Measurements from ENCODE around the gene BICD1. TPM values are rescaled to one million over a fixed set of nuclear protein-coding genes. Genes with fewer than 3 reads are reported as not detected.
A peak's percentile ranks its signal among the peaks of the same experiment; 100 is the strongest.

The BICD1 gene
- total and polyA plus RNA-seq, 2 donors (not counting 1 experiment from before 2014, with no cell fraction given), result 11.1 to 12.4 TPM

DNA sequence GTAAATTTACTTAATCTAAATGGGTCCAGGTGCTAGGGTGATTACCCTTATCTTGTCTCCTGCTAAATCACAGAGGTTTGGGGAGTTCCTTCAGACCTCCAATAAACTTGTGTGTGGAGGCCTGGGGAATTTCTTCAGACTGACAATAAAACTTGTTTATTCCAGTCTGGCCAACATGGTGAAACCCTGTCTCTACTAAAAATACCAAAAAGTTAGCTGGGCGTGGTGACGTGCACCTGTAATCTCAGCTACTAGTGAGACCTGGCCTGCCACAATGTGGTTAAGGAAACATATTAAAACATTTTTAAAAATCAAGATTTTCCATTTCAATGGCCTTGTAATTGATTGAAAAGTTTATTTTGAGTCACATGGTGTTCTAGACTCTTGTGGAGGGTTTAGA, 165.8 kb downstream of the BICD1 start:
- no peak for DNase-seq (ENCODE audit: low read depth in 2 of 2)
- Histone ChIP-seq H3K4me3 (replicated peaks in 1 of 4; ENCODE audit: control extremely low read depth in 1 of 4, insufficient read depth in 1 of 4, low read depth in 3 of 4, low read length in 4 of 4) (no peak overlapping the region), H2AFZ (ENCODE audit: low read length) (no peak overlapping the region), H3K4me1 (ENCODE audit: control insufficient read depth, extremely low read depth, insufficient read depth, low read length) (peaks cover 6% of the 10 kb centered on the region), H3K27ac (ENCODE audit: insufficient read depth, low read length) (no peak overlapping the region), H3K4me2 (ENCODE audit: extremely low read depth, insufficient read depth, low read length) (no peak overlapping the region), H3K27me3 (ENCODE audit: control insufficient read depth, insufficient read depth, low read length) (no peaks in the 10 kb centered on the region), H3K36me3 (ENCODE audit: control insufficient read depth, insufficient read depth, low read length) (no peaks in the 10 kb centered on the region), H3K79me2 (ENCODE audit: control insufficient read depth, insufficient read depth, low read length) (no peaks in the 10 kb centered on the region), H4K20me1 (ENCODE audit: control insufficient read depth, extremely low read depth, insufficient read depth, low read length) (no peaks in the 10 kb centered on the region), H3K9me3 (ENCODE audit: control insufficient read depth, insufficient read depth, low read depth, low read length) (no peaks in the 10 kb centered on the region), H3K9ac (ENCODE audit: insufficient read depth, low read length) (no peak overlapping the region)
- no peak for TF ChIP-seq EZH2 (IDR thresholded peaks at IDR 0.05; ENCODE audit: low read length, missing control alignments)
- TF ChIP-seq, protein P1, sequence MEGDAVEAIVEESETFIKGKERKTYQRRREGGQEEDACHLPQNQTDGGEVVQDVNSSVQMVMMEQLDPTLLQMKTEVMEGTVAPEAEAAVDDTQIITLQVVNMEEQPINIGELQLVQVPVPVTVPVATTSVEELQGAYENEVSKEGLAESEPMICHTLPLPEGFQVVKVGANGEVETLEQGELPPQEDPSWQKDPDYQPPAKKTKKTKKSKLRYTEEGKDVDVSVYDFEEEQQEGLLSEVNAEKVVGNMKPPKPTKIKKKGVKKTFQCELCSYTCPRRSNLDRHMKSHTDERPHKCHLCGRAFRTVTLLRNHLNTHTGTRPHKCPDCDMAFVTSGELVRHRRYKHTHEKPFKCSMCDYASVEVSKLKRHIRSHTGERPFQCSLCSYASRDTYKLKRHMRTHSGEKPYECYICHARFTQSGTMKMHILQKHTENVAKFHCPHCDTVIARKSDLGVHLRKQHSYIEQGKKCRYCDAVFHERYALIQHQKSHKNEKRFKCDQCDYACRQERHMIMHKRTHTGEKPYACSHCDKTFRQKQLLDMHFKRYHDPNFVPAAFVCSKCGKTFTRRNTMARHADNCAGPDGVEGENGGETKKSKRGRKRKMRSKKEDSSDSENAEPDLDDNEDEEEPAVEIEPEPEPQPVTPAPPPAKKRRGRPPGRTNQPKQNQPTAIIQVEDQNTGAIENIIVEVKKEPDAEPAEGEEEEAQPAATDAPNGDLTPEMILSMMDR (conservative IDR thresholded peaks at IDR 0.05 in 1 of 2, IDR thresholded peaks at IDR 0.05 in 1 of 2; ENCODE audit: low read depth in 1 of 2, low read length in 2 of 2), result no peak

DNA sequence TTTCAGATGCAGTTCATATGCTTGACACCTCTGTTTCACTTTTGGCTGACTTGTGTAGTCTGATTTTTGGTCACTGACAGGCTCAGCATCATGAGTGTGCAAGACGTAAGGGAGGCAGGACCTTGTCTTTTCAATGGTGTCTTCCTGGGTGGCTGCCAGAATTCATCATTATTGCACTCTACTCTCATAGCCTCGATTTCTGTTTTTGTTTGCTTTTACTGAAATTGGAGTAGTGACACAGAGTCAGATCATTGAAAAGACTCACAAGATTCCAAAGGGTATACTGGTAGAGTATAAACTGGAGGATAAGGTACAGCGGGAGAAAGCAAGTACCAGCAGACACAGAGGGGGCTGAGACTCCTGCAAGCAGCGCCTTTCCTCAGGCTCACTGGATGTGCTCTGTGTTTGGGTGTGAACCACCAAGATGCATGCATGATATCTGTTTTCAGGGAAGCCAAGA, 166.4 kb downstream of the BICD1 start:
- Histone ChIP-seq H3K4me2 (ENCODE audit: extremely low read depth, insufficient read depth, low read length) (peak overlapping the region; percentile 32), H4K20me1 (ENCODE audit: control insufficient read depth, extremely low read depth, insufficient read depth, low read length) (no peaks in the 10 kb centered on the region), H3K27me3 (ENCODE audit: control insufficient read depth, insufficient read depth, low read length) (no peaks in the 10 kb centered on the region), H3K36me3 (ENCODE audit: control insufficient read depth, insufficient read depth, low read length) (no peaks in the 10 kb centered on the region), H3K9ac (ENCODE audit: insufficient read depth, low read length) (no peak overlapping the region), H3K4me1 (ENCODE audit: control insufficient read depth, extremely low read depth, insufficient read depth, low read length) (peaks cover 6% of the 10 kb centered on the region), H2AFZ (ENCODE audit: low read length) (no peak overlapping the region), H3K27ac (ENCODE audit: insufficient read depth, low read length) (no peak overlapping the region), H3K4me3 (replicated peaks in 1 of 4; ENCODE audit: control extremely low read depth in 1 of 4, insufficient read depth in 1 of 4, low read depth in 3 of 4, low read length in 4 of 4) (no peak overlapping the region), H3K9me3 (ENCODE audit: control insufficient read depth, insufficient read depth, low read depth, low read length) (no peaks in the 10 kb centered on the region), H3K79me2 (ENCODE audit: control insufficient read depth, insufficient read depth, low read length) (no peaks in the 10 kb centered on the region)
- DNase-seq (ENCODE audit: low read depth in 2 of 2), result peak; percentile 37 to 56
- TF ChIP-seq EZH2 (IDR thresholded peaks at IDR 0.05; ENCODE audit: low read length, missing control alignments), result no peak

DNA sequence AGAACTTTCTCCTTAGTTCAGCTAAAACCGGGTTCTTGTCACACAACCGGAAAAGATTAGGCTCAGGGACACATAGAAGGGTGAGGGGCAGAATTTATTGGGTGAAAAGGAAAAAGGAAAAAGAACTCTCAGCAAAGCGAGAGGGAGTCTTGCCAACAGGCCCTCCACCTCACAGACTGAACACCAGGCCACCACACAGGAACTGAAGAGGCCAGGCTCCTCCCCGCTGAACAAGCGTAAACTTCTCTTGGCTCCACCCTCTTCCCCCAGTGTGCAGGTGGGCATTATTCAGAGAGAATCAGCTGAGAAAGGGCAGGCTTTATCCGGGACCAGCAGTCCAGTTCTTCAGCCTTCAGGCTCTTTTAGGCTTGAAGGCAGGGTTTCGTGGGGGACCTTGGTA, 167.1 kb downstream of the BICD1 start:
- H3K79me2 ChIP-seq (ENCODE audit: control insufficient read depth, insufficient read depth, low read length), result no peaks in the 10 kb centered on the region

More for the DNA sequence above, 167.1 kb downstream of the BICD1 start:
- H3K4me1 ChIP-seq (ENCODE audit: control insufficient read depth, extremely low read depth, insufficient read depth, low read length), result peaks cover 6% of the 10 kb centered on the region
- H3K36me3 ChIP-seq (ENCODE audit: control insufficient read depth, insufficient read depth, low read length), result no peaks in the 10 kb centered on the region
- H3K9me3 ChIP-seq (ENCODE audit: control insufficient read depth, insufficient read depth, low read depth, low read length), result no peaks in the 10 kb centered on the region
- no peak overlapping the region for H3K4me3 ChIP-seq (replicated peaks in 1 of 4; ENCODE audit: control extremely low read depth in 1 of 4, insufficient read depth in 1 of 4, low read depth in 3 of 4, low read length in 4 of 4)
- no peak for DNase-seq (ENCODE audit: low read depth in 2 of 2)
- no peak overlapping the region for H3K27ac ChIP-seq (ENCODE audit: insufficient read depth, low read length)
- H3K9ac ChIP-seq (ENCODE audit: insufficient read depth, low read length), result no peak overlapping the region
- H2AFZ ChIP-seq (ENCODE audit: low read length), result no peak overlapping the region
- H4K20me1 ChIP-seq (ENCODE audit: control insufficient read depth, extremely low read depth, insufficient read depth, low read length), result no peaks in the 10 kb centered on the region
- H3K27me3 ChIP-seq (ENCODE audit: control insufficient read depth, insufficient read depth, low read length), result no peaks in the 10 kb centered on the region
- no peak overlapping the region for H3K4me2 ChIP-seq (ENCODE audit: extremely low read depth, insufficient read depth, low read length)
- no peak for TF ChIP-seq EZH2 (IDR thresholded peaks at IDR 0.05; ENCODE audit: low read length, missing control alignments)
- TF ChIP-seq, protein P1 (conservative IDR thresholded peaks at IDR 0.05 in 1 of 2, IDR thresholded peaks at IDR 0.05 in 1 of 2; ENCODE audit: low read depth in 1 of 2, low read length in 2 of 2), result no peak
